GM03348 (cell line): Measurements from ENCODE around the gene LYG1.
"Not testable (repeated sequence)": the region's sequence is repeated elsewhere in the genome, so short reads cannot be mapped to it uniquely, and the experiment has no call there.

Source experiments
- DNase-seq: peaks from one replicate; pipeline ENCODE4 v3.0.0; 2012; ENCODE audit warnings: low spot score

Gene LYG1

DNA sequence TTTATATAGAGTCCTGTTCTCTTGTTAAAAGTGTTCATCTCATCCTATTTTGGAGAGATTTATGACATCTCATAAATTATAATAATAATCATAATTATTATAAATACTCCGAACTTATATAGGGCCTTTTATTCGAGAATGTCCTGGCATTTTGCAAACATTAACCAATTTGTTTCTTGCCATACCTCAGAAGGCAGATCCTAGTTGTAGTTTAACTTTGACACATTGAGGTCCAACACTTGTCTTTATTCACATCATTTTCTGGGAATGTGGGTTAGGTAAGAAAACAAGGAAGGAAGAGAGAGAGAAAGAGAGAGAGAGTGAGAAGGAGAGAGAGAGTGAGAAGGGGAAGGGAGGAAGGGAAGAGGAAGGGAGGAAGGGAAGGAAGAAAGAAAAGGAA, at the start of gene LYG1:
LYG1 (minus strand) TSS at position 101 of the 400 bp plus-strand sequence. CDS start 5,527 bp downstream, outside the sequence.
- DNase-seq, result not testable (repeated sequence)

DNA sequence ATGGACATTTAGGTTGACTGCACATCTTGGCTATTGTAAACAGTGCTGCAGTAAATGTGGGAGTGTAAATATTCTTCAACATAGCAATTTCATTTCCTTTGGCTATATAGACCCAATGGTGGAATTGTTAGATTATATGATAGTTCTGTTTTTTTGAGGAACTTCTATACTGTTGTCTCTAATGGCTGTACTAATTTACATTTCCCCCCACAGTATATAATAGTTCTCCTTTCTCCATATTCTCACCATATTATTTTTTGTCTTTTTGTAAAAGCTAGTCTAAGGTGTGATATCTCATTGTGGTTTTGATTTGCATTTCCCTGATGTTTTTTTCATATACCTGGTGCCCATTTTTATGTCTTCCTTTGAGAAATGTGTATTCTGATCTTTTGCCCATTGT, 49.2 kb upstream of the LYG1 start:
- no peak for DNase-seq

DNA sequence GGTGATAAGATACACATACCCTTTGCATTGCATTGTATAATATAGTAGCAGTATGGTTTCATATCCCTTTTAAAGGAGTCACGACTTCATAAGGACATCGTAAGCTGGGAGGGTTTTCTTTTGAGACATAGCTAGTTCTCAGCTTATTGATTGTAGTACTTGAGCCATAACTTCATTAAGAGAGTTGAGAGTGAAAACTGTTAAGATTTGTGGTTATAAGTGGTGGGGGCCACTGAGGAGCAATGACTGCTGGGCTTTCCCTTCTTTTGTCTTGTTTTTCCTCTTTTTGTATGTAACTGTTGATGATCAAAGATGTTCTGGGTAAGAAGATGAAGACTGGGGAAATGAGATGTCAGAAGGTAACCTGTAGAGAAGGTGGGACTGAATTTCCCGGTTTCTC, 47.2 kb upstream of the LYG1 start:
- DNase-seq, result no peak

DNA sequence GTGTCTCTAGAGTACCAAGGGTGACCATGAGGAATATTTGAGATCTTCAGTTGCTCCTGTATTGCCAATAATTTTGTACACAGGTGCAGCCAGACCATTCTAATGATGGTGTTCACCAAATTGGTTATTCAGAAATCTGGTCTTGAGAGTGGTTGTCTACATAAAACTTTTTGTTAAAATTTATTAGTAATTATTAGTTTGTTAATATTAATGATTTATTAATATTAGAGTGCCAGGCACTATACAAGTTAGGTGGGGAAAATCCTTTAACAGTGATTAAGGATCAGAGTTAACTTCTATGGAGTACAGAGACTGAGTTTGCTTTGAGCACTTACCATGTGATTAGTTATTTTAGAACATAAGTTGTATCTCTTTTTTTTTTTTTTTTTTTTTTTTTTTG, 45.2 kb upstream of the LYG1 start:
- no peak for DNase-seq

DNA sequence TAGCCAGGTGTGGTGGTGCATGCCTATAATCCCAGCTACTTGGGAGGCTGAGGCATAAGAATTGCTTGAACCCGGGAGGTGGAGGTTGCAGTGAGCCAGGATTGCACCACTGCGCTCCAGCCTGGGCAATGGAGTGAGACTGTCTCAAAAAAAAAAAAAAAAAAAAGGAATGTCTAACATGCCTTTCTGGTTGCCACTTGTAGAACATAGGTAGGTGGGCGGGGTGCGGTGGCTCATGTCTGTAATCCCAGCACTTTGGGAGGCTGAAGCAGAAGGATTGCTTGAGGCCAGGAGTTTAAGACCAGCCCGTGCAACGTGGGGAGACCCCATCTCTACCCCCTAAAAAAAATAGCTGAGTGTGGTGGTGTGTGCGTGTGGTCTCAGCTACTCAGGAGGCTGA, 44.4 kb upstream of the LYG1 start:
- not testable (repeated sequence) for DNase-seq

DNA sequence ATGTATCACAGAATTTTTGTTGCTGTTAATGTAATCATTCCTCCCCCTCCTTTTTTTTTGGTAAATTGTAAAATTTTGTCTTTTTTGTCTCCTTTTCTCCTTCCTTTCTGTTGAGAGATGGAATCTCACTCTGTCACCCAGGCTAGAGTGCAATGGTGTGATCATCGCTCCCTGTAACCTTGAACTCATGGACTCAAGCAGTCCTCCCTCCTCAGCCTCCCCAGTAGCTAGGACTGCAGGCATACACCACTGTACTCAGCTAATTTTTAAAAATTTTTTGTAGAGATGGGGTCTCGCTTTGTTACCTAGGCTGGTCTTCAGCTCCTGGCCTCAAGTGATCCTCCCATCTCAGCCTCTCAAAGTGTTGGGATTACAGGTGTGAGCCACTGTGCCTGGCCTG, 41.5 kb upstream of the LYG1 start:
- DNase-seq, result no peak

DNA sequence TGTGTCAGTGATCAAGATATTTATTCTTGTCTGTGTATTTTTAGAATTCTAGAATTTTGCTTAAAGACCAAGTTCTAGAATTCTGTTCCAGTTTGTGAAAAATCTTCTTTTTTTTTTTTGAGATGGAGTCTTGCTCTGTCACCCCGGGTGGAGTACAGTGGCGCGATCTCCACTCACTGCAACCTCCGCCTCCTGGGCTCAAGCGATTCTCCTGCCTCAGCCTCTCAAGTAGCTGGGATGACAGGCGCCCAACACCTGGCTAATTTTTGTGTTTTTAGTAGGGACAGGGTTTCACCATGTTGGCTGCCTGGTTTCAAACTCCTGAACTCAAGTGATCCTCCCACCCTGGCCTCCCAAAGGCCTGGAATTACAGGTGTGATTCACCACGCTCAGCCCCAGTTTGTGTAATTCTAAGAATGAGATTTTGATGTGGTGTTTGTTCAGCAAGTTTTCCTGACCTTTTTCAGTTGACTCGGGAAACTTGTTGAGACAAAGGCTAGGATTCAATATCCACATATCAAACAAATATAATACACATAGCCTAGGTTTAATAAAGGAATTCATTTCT, 39.8 kb upstream of the LYG1 start:
- no peak for DNase-seq

DNA sequence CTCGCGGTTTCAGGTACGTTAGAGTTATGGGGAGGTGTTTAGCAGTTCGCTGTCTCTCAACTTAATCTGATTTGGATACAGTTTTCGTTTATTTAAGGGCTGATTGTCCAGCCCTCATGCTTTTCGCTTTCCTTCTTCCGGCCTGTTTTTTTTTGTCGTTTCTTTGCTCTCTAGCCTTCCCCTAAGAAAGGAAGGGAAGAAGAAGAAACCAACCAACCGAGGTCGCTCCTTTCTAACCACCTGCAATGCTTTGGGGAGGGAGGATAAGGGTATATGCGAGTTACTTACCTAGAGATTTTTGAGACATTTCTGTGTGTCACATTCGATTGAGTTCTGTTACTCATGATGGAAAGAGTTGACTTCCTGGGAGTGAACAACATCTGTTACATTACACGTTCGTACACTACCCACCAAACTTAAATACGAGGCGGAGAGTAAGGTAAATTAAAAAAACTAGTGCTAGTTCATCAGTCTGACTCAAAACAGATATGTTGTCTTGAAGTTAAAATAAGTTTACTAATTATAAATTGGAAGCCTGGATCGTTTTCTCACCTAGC, 37.1 kb upstream of the LYG1 start:
- DNase-seq, result peak; percentile 14

DNA sequence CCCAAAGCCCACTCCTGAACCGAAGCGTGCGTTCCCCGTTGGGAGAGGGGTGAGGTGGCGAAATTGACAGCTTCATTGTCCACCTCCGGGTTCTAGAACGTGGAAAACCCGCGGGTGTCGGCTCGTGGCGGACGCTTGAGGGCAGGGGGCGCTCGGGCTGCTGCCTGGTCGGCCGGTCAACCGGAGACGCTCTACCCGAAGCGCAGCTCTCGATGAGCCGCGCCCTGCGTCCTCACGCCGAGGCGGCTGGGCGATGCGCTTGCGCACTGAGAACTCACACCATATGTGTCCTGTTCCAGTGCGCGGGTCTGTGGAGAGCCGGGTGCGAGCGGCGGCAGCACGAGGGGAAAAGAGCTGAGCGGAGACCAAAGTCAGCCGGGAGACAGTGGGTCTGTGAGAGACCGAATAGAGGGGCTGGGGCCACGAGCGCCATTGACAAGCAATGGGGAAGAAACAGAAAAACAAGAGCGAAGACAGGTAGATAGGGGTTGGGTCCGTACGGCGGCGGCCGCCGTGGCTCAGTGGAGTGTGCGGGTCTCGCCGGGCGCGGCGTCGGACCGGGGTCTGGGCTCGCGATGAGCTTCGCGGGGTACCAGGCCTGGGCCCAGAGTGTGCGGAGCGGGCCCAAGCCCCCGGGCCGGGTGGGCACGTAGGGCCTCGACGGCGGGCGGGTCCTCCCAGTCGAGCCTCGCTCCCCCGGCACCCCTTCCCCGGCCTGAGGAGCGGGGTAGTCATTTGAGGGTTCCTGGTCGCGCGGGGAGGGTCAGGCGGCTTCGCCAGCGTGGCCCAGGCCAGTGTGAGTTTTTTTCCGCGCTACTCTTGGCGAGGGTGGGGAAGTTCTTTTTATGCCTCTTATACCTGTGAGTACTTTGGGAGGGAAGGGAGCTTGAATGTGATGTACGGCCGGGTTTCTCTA, 36.4 kb upstream of the LYG1 start, which contains the start of gene EIF5B:
EIF5B (plus strand) TSS at position 277 of the 916 bp plus-strand sequence; CDS start at position 443, 166 bp downstream.
- peak; percentile 97 for DNase-seq

DNA sequence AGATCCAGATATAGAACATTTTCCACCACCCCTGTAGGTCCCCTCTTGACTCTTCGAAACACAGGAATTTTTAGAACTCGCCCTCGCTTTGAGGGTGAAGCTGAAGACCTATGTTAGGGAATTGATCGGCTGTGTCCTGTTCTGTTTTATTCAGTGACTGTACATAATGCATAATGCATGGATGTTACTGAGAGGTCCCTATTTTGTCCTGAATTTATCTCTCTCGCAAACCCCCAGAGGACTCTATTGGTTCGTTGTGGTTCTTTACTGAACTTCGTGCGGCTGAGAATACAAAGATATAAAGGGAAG, 35.8 kb upstream of the LYG1 start:
- no peak for DNase-seq

DNA sequence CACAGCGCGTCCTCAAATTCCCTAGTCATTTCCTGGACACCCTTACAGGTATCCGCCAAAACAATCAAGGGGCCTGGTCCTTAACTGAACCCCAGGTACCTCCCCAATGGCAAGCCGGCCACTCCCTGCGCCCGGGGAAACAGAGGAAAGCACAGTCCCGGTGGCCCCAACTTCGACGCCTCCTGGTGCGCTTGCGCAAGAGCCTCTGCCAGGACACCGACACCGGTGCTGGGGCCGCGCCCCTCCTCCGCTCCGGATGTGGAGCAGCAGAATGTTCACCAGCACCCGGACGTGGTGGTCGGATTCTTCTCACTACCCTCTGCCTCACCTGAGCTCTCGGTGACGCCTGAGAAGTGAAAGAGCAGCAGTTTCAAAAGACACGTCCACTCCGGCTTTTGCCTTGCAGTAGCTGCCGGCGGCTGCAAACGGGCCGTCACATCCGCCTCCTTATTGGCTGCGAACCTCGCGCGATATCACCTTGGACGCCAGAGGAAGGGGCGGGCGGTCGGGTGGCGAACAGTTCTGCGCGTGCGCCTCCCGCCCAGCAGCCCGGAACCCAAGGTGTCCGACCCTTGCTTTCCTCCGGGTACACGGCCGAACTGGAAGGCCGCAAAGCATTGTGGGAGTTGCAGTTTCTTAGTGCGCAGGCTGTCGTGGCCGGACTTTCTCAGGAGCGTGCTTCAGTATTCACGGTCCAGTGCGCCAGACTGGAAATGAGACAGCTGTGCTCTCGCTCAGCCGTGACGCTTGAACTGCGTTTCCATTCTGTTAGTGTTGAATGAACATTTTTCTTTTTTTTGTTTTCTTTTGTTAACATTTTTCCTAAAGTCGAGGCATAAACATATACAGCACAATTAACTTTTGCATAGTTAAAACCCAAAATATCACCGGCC, 35.2 kb upstream of the LYG1 start, which contains the start of gene TXNDC9:
TXNDC9 (minus strand) TSS at position 423 of the 893 bp plus-strand sequence. CDS start 3,123 bp downstream, outside the sequence.
- DNase-seq, result peak; percentile 99

DNA sequence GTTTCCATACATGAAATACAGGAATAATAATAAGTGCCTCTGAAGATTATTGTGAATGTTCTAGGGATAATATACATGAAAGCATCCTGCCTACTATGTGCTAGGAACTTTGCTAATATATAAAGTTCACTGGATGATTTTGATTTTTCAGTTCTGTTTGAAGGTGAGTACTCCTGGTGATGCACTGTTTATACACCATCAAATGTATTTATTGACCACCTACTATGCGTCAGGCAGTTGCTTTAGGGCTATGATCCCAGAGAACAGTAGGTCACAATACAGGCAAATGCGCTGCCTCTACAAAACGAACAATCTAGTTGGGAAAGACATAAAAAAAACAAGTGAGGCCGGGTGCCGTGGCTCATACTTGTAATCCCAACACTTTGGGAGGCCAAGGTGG, 24.4 kb upstream of the LYG1 start:
- DNase-seq, result no peak

DNA sequence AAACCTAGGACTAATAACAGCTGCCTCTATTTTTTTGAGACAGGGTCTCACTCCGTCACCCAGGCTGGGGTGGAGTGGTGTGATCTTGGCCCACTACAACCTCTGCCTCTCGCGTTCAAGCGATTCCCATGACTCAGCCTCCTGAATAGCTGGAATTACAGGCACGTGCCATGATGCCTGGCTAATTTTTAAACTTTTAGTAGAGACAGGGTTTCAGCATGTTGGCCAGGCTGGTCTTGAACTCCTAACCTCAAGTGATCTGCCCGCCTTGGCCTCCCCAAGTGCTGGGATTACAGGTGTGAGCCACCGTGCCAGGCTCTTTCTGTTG, 16.8 kb upstream of the LYG1 start:
- DNase-seq, result not testable (repeated sequence)

DNA sequence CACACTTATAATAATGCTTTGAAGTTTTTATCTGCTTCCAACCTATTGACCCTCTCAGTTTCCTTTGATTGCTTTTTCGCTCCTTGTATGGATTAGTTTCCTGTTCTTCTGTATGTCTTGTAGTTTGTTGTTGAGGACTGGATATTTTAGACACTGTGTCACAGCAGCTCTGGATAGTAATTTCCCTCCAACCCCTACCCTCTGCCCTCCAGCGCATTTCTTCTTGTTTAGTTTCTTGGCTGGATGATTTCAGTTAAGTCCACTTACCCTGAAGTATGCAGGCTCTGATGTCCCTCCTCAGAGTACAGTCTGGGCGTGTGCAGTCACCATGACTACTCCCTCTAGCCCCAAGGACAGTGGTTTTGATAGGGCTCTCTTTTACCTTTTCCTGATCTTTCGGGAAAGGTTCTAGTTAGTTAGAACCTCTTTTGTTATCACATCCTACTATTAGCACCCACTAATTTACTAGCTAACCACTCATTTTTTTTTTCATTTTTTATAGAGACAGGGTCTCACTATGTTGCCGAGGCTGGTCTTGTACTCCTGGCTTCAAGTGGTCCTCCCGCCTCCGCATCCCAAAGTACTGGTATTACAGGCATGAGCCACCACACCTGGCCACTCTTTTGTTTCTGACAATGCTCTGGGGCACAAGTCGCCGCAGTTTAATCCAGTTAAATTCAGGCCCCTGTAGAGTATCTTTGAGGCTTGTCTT, 16.3 kb upstream of the LYG1 start:
- no peak for DNase-seq

DNA sequence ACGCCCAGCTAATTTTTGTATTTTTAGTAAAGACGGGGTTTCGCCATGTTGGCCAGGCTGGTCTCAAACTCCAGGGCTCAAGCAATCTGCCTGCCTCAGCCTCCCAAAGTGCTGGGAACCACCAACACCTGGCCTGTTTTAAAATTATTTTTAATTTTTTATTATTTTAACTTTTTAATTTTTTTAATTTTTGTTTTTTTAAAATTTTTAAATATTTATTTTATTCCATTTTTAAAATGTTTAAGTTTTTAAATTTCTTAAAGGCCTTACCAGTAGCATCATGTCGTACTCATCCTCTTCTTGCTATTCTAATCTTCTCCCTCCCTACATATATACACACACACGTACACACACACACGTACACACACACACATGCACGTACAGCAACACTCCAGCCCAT, 1.4 kb downstream of the LYG1 start:
- no peak for DNase-seq

DNA sequence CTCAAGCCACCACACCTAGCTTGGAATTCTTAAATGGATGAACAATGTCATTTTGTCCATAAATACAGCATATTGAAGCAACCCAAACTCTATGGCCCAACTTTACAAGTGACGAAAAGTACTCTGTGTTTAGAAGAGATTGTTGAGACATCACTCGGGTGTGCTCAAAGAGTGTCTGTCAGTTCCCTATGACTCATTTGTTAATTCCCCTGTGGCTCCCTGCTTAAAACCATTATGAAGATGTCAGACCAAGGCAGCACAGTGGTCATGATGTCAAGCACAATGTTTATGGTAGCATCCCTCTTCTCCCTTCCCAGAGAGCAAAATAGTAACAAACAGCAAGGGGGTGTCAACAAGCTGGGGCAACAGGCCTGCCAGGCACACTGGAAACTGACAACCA, 3.0 kb downstream of the LYG1 start:
- no peak for DNase-seq

DNA sequence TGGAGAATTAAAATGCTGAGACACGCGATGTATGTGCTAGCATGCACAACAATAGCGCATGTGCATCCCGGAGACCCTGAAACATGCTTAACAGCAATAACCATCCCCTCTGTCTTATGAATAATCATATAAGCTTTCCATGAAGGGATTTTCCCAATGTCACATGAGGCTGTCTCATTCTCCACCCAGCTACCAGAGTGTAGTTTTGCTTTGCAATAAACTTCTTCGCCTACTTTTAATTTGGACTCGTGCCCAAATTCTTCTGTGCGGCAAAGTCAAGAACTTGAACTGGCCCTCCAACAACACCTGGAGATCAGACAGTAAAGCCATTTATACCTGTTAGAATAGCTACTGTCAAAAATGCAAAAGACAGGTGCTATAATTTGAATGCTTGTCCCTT, 15.5 kb downstream of the LYG1 start:
- no peak for DNase-seq

DNA sequence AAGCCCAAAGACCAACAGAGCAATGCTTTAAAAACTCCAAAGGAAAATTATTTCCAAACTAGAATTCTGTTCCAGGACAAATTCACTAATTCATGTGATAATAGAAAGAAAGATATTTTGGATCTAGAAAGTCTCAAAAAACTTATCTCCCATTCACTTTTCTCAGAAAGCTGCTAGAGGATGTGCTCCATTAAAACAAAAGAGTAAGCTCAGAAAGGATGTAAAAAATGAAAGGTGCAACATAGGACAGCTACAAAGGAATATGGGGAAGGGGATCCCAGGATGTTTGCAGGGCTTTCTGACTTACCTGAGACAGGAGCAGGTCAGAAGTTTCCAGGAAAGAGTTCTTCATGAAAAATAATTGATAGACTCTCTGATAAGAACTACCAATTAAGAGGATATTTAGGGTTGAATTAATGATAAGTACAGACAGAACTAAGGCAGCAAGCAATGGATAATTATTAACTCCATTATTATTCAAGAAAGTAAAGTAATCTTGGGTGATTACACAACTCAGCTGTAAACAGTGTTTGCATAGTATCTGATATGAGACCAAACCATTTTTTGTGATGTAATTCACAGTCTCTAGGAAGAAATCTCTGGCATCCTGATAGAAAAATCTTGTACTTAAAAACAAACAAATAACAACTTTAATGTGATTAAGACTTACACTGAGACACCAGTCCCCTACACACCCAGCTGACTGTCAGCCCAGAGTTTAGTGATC, 20.9 kb downstream of the LYG1 start:
- DNase-seq, result no peak

DNA sequence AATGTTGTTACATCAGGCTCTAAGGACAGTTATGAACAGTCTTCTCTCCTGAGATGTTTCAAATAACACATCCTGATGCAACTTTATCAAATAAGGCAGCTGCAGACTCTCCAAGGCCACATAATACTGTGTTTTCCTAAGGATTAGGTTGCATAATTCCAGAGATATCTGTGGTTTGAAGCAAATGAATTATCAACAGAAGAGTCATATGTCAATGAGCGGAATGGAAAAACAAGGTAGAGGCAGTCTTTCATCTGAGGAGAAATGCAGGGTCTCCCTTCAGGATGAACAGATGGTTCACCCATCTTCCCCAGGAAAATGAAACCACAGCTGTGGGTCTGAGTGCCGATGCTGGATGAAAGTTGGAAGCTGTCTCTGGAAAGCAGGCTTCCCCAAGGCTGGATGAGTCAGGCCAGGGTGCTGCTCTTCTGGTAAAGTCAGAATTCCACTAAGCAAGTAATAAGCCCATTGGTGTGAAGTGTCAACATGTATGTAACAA, 22.2 kb downstream of the LYG1 start:
- DNase-seq, result peak; percentile 85

DNA sequence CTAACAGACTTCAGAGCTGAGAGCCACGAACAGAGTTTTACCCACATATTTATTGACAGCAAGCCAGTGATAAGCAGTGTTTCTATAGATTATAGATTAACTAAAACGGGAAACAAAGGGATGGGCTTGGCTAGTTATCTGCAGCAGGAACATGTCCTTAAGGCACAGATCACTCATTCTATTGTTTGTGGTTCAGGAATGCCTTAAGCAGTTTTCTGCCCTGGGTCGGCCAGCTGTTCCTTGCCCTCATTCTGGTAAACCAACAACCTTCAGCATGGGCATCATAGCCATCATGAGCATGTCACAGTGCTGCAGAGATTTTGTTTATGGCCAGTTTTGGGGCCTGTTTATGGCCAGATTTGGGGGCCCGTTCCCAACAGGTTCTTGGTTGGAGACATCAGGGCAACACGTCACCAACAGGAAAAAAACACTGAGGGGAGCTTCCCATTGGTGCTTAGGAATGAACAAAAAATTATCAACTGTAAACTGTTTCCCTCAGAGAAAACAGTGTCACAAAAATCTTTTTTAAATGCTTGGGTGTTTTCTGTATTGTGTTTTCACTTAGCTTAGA, 22.7 kb downstream of the LYG1 start:
- not testable (repeated sequence) for DNase-seq
